Stimulated activated CD4-positive, alpha-beta T cell treated with anti-CD3 and anti-CD28 coated beads, Interleukin-1b, Interleukin-23, amount 100 ng/mL, for 48 hours (primary cell): ENCODE data around the gene CBFA2T3.
"Not testable (repeated sequence)": the region's sequence is repeated elsewhere in the genome, so short reads cannot be mapped to it uniquely, and the experiment has no call there.

ENCODE experiments used
- DNase-seq: peaks from one replicate; pipeline ENCODE4 v3.0.0-alpha.2; 2020

The CBFA2T3 gene

DNA sequence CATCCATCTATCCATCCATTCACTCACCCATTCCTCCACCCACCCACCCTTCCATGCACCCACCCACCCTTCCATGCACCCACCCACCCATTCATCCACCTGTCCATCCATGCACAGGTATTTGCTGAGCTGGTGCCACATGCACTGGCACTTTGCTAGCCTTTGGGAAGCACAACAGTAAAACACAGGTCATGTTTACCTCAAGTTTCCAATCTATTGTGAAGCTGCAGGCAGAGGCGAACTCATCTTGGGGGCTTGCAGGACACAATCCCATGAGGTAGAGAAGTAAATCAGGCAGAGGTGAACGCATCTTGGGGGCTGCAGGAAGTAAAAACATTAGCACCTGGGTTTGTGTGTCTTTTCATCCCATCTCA, 35.6 kb upstream of the CBFA2T3 start:
- no peak for DNase-seq

DNA sequence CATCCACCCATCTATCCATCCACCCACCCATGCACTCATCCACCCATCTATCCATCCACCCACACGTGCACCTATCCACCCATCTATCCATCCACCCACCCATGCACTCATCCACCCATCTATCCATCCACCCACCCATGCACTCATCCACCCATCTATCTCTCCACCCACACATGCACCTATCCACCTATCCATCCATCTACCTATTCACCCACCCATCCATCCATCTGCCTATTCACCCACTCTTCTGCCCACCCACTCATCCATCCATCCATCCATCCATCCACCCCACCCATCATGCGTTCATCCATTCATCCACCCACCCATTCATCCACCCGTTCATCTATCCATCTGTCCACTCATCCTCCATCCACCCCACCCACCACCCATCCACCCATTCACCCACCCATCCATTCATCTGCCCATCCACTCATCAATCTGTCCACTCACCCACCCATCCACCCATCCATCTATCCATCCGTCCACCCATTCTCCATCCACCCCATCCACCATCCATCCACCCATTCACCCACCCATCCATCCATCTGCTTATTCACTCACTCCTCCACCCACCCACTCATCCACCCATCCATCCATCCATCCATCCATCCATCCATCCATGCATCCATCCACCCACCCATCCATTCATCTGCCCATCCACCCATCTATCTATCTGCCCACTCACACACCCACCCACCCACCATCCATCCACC, 35.1 kb upstream of the CBFA2T3 start:
- DNase-seq = no peak

GRCh38 chr16:89010210-89010925, 33.4 kb upstream of the CBFA2T3 start:
- no peak for DNase-seq

DNA sequence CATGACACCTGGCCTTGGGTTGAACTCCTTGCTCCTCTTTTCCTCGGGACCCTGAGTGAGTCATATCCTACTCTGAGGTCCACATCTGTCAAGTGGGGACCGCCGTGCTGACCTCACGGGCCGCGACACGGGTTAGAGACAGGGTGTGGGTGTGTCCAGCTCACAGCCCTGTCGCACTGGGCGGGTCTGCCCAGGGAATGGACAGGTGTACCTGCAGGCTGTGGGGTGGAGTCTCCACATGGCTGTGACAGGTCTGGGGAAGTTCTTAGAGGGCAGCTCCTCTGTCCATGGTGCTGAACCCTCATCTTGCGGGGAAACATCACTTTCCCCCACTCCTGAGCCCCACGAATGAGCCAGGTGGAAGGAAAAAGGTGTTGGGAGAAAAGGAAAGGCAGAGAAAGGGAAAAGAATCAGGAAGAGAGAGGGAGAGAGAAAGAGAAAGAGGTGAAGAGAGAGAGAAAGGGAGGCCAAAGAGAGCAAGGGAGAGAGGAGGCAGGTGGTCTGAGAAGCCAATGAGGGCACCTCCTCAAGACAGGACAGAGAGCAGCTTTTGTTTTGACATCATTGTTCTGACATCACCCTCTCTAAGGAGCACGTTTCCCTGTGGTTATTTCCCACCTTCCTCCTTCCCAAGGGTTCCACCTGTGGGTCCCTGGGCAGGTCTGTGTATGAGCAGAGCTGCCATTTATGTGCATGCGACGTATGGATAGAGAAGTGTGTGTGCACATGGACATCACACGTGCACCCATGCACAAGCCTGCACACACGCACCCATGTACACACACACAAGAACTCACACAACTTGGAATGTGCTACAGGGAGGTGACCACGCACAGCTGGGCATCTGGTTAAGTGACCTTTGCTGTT, 32.6 kb upstream of the CBFA2T3 start:
- DNase-seq = no peak

GRCh38 chr16:89008796-89009195, 31.8 kb upstream of the CBFA2T3 start:
- not testable (repeated sequence) for DNase-seq

DNA sequence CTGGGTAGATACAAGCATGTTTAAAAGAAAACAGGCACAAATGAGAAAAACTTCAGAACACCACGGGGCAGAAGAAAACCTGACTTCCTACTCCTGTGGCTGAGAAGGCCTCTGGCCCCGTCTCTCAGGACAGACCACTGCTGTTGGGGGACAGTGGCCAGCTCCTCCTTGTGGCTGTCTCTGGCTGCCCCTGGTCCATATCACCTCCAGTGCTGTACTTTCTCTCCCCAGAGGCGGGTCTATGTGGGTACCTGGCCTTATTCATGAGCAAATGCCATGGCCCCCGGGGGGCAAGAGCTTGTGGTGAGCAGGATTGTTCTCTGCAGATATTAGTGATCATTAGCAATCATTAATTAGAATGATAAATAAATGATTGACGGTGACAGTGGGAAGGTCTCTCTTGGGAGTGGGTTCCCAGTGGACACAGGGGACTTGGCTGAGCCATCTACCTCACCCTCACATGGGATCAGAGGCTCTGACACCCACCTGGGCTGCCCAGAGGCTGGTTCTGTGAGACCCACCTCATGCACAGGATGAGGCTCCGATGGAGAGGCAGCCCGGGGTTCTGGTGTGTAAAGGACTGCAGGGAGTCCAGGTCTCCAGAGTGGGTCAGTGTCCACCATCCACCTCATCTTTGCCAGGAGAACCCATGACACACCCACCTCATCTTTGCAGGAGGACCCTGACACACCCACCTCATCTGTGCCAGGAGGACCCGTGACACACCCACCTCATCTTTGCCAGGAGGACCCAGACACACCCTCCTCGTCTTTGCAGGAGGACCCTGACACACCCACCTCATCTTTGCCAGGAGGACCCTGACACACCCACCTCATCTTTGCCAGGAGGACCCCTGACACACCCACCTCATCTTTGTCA, 30.6 kb upstream of the CBFA2T3 start:
- no peak for DNase-seq

DNA sequence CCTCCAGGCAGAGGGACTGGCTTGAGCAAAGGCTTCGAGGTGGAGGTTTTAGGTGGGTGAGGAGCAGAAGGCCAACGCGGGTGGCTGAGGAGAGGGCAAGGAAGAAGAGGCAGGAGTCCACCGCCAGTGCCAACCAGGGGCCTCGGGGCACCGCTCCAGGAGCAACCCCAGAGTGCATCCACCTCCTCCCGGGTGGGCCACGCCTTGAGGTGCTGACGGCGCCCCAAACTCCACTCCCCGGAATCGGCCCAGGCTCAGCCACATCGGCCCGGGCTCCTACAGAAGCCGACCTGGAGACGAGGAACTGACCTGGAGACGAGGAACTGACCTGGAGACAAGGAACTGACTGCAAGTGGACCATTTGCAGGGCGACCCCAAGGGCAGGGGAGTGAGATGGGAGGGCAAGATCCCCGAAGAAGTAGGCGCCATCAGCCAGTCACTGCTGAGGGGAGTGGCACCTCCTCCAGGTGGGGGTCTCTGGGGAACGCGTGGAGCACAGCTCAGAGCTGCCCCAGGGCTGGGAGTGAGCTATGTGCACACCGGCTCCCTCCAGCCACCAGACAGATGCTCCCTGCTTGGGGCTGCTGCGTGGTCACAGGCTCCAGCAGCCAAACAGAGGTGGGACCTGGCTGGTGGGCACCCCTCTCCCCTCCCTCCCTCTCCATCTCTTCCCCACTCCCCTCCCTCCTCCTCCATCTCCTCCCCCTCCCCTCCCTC, 29.2 kb upstream of the CBFA2T3 start:
- DNase-seq = no peak

DNA sequence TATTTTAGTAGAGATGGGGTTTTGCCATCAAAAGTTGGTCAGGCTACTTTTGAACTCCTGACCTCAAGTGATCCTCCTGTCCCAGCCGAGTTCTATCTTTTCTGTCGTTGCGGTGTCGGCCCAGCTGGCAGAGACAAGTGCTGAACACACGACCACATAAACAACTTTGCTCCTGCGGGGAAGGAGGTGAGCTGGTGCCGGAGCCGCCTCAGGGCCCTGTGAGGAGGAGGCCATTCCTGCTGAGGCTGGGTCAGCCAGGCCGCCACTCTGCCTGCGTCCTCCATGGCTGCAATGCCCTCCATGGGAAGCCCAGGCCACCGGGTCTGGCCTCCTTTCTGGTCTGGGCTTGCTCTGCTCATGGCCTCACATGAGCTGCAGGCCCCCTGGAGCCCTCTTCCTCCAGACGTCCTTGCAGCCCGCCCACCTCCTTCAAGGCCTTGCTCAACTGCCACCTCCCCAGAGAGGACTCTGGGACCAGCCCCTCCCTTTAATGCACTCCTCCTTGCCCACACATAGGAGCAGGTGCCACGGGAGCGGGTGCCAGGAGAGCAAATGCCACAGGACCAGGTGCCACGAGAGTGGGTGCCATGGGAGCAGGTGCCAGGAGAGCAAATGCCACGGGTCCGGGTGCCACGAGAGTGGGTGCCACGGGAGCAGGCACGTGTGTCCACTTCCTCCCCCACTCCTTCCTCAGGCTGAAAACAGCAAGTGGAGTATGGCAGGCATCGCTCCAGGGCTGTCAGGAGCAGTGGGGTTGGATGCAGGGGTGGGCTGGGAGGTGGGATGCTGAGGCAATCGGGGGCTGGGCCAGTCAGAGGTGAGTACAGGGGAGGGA, 28.4 kb upstream of the CBFA2T3 start:
- DNase-seq = no peak

DNA sequence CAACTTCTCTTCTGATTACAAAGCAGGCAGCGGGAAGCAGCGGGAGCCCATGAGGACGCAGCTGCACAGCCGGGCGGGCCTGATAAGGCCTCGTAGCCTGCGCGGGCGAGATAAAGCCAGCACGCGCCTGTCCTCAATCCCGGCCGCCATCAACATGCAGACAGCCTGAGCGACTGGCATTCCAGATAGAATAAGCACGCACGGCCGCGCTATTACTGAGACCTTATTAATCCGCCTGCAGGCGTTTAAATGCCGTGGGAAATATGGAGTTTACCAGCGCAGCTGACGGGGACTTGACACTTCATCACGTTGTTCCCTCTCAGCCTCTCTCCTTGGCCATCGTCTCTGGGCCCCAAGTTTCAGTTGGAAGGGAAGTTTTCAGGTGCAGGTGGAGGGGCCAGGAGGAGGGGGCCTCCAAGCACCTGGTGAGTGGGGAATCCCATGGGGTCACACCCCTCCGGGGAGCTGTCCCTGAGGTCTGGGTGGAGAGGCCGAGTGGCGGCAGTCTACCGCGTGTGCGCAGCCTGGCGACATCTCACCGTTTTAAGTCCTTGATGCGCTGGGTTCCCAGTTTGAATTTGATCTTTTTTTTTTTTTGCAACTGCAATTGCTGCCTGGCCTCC, 27.3 kb upstream of the CBFA2T3 start:
- no peak for DNase-seq

- no peak for DNase-seq
These were observed 26.8 kb upstream of the CBFA2T3 start for GRCh38 chr16:89003831-89004208.

- DNase-seq = no peak
These were observed 26.1 kb upstream of the CBFA2T3 start for GRCh38 chr16:89002851-89003830.

- DNase-seq = not testable (repeated sequence)
These were observed 25.1 kb upstream of the CBFA2T3 start for GRCh38 chr16:89002081-89002480.

DNA sequence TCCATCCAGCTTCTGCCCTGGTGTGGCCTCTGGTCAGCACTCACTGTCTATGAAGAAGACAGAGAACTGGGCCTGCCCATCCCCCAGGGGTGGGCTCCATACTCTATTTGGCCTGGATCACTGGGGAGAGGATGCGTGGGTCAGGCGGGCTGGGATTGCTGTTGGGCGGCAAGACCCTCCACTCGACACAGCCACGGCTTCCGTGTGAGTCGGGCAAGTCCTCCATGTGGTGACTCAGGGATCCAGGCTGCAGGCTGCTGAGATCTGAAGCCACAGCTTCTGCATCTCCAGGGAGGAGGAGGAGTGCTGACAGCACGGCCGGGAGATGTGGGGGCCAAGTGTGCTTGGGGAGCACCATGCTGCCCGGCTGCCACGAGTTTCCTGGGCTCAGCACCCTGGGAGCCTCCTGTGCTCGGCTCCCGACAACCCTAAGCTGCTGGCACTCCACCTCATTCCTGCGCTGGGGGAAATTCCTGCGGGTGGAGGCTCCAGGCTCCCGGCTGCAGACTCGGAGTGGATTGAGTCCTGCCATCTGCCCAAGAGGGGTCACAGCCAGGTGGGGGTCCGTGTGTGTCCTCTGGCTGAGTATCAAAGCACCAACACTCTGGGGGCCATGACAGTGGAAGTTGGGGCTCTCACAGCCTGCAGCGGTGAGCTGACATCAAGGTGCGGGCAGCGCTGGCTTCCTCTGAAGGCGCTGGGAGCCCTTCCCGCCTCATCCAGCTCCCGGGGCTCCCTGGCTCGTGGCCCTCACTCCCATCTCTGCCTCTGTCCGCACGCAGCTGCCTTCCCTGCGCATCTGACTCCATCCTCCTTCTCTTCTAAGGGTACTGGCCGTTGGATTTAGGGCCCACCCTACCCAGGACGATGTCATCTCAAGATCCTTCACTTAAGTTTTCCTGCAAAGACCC, 24.4 kb upstream of the CBFA2T3 start:
- no peak for DNase-seq

DNA sequence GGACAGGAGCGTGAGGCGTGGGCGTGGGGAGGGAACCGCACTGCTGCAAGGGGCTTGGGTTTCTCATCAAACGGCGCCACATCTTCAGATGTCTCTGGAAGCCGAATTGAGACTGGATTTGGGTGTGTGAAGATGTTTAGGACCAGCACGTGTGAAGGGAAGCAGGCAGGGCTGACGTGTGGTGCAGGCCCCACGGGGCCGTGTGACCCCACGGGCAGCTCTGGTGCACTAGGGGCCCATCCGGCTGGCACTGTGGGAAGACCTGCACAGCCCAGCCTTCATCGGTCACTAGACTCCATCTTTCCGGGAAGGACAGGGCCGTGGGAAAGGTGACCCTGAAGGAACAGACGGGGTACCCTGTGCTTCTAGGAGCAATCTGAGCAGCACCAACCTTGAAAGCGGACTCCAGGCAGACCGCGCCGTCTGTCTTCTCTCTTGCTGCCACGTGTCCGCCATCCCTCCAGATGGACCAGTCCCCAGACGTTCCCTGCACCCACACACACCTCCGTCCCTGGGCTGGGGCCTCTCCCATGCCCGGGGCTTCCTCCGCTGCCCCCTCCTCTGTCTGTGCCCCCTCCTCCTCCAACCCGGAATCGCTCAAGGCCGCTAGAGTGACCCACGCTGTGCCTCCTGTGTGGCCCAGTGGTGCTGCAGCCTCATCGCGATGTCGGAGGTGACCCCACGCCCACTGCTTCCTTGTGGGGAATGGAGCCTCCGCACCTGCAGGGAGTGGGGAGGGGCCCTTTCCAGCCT, 23.4 kb upstream of the CBFA2T3 start:
- no peak for DNase-seq

DNA sequence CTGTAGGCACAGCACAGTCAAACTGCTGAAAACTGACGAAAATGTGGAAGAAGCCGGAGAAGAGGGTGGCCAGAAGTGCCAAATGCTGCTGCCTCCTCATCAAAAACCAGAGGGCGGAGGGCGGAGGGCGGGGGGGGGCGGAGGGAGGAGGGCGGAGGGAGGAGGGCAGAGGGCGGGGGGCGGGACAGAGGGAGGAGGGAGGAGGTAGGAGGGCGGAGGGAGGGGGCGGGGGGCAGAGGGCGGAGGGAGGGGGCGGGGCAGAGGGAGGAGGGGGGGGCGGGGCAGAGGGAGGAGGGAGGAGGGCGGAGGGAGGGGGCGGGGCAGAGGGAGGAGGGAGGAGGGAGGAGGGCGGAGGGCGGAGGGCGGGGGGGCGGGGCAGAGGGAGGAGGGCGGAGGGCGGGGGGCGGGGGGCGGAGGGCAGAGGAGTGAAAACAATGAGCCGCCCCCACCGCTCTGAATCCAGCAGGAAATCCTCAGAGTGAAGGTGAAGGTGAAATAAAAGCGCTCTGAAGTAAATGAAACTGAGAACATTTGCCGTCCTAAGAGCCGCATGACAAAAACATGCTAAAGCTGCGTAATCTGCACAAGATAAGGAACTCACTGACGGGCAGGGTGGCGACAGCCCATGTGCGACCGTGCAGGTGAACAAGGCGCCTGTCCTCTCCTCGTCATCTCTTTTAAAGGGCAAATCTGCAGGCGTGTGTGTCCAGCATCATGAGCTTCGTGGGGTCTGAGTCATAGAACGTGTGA, 22.6 kb upstream of the CBFA2T3 start:
- DNase-seq = peak; percentile 42

GRCh38 chr16:88995746-88996535, 18.9 kb upstream of the CBFA2T3 start:
- DNase-seq = no peak
